Left cardiac atrium (tissue), 4 donors: ENCODE measurements around the gene VIT. TPM values are rescaled to one million over a fixed set of nuclear protein-coding genes. Genes with fewer than 3 reads are reported as not detected.
"Not testable (repeated sequence)": the region's sequence is repeated elsewhere in the genome, so short reads cannot be mapped to it uniquely, and the experiment has no call there.

Experiments used
- ATAC-seq, 2 donors: fragments of 200-7000 bp; cut with Tn5 transposase; one replicate each; pipeline ENCODE4 v1.9.1; 2020; ENCODE audit warnings: mild to moderate bottlenecking in 2 of 2, moderate library complexity in 2 of 2
- DNase-seq: peaks from one replicate; pipeline ENCODE4 v3.0.0-alpha.2; 2020
- intact Hi-C, 2 donors: fragments of 100-400 bp; cut with DNase I; formaldehyde crosslinking; loops; one replicate each; pipeline versions ENCODE4 v1.14.1 to v1.15.1; 2022 to 2023
- total RNA-seq, 2 donors: library from RNA; stranded (reverse); fragmentation: NEBNext Ultra II Directional; extraction: Animal tissue kit (Norgen Biotek cat#: 25700); gene quantifications; one replicate each; pipeline ENCODE4 v1.2.1, GENCODE V29; 2021
- donor health status: DM: no; HTN: yes; CAD: no.
- donor health status: DM: no; HTN: yes; CAD: no; lungs with severe emphysema.
- donor health status: DM: yes; HTN: yes; CAD: no.
- donor health status: Dilated cardiomyopathy.

The VIT gene
- total RNA-seq, 2 donors from 2014 or later: 12.4 to 23.7 TPM

- DNase-seq: no peak
- ATAC-seq: peak in 1 of 2 donors; percentile 41
- intact Hi-C loops: no loop called here
These were observed 124.6 kb downstream of the VIT start for GRCh38 chr2:36820942-36821605.

- intact Hi-C loops: no loop called here
- no peak for ATAC-seq
These were observed 127.4 kb downstream of the VIT start for GRCh38 chr2:36823862-36824261.

GRCh38 chr2:36824273-36824672 is 127.8 kb downstream of the VIT start:
- DNase-seq (no peak), ATAC-seq (no peak)
- intact Hi-C loops: no loop called here

More at GRCh38 chr2:36823862-36824261, 127.4 kb downstream of the VIT start:
- DNase-seq: no peak

- intact Hi-C loops, DNase-seq, ATAC-seq: not testable (repeated sequence)
These were observed 128.2 kb downstream of the VIT start for GRCh38 chr2:36824683-36825082.

- ATAC-seq (no peak), DNase-seq (no peak)
- intact Hi-C loops: no loop called here
These were observed 134.7 kb downstream of the VIT start for GRCh38 chr2:36831185-36831584.

GRCh38 chr2:36834203-36834602 is 137.7 kb downstream of the VIT start:
- intact Hi-C loops: no loop called here
- ATAC-seq (no peak), DNase-seq (no peak)

GRCh38 chr2:36834731-36835524 is 138.4 kb downstream of the VIT start:
- no peak for ATAC-seq
- intact Hi-C loops: no loop called here
- DNase-seq: no peak

- DNase-seq (no peak), ATAC-seq (no peak)
- intact Hi-C loops: no loop called here
These were observed 143.6 kb downstream of the VIT start for GRCh38 chr2:36839976-36840617.

GRCh38 chr2:36843838-36844237 is 147.3 kb downstream of the VIT start:
- DNase-seq (no peak), ATAC-seq (no peak)
- intact Hi-C loops: no loop called here

- ATAC-seq (no peak), DNase-seq (no peak)
- intact Hi-C loops: no loop called here
These were observed 152.8 kb downstream of the VIT start for GRCh38 chr2:36849265-36849664.

- intact Hi-C loops: no loop called here
- ATAC-seq (no peak), DNase-seq (no peak)
These were observed 157.7 kb downstream of the VIT start for GRCh38 chr2:36854241-36854640.

- ATAC-seq: no peak
- intact Hi-C loops: no loop called here
- DNase-seq: no peak
These were observed 158.9 kb downstream of the VIT start for GRCh38 chr2:36855429-36855828.

- ATAC-seq (no peak), DNase-seq (no peak)
- intact Hi-C loops: no loop called here
These were observed 161.2 kb downstream of the VIT start for GRCh38 chr2:36857713-36858112.

GRCh38 chr2:36858551-36859365 is 162.3 kb downstream of the VIT start:
- ATAC-seq: no peak
- intact Hi-C loops: no loop called here
- DNase-seq: no peak

- no peak for DNase-seq
- intact Hi-C loops: no loop called here
- no peak for ATAC-seq
These were observed 162.9 kb downstream of the VIT start for GRCh38 chr2:36859366-36859792.

GRCh38 chr2:36861896-36862295 is 165.4 kb downstream of the VIT start:
- DNase-seq (no peak), ATAC-seq (no peak)
- intact Hi-C loops: no loop called here
